ENCODE results near the gene CDK10.

Gene CDK10

GRCh38 chr16:89720551-89720812, 34.0 kb downstream of the CDK10 start:
- no peak for DNase-seq (ENCODE audit: insufficient read length, low spot score)
- TF ChIP-seq CTCF (IDR thresholded peaks at IDR 0.05; ENCODE audit: insufficient read depth, missing control alignments) = no peak
- FAIRE-seq = no peak

- no peak for DNase-seq (ENCODE audit: insufficient read length, low spot score)
- TF ChIP-seq CTCF (IDR thresholded peaks at IDR 0.05; ENCODE audit: insufficient read depth, missing control alignments) = no peak
- FAIRE-seq = no peak
These were observed 34.5 kb downstream of the CDK10 start, which contains the start of the genes VPS9D1 and ZNF276 for GRCh38 chr16:89720813-89721545. Gene VPS9D1, minus strand, starts transcription at chr16:89720898. Its CDS starts 37 bp downstream, at chr16:89720861. Gene ZNF276, plus strand, starts transcription at chr16:89721537. Its CDS starts 104 bp downstream, at chr16:89721641.

GRCh38 chr16:89721546-89722391, 35.3 kb downstream of the CDK10 start:
- no peak for DNase-seq (ENCODE audit: insufficient read length, low spot score)
- FAIRE-seq = no peak
- no peak for TF ChIP-seq CTCF (IDR thresholded peaks at IDR 0.05; ENCODE audit: insufficient read depth, missing control alignments)

GRCh38 chr16:89722392-89723278, 36.1 kb downstream of the CDK10 start:
- no peak for TF ChIP-seq CTCF (IDR thresholded peaks at IDR 0.05; ENCODE audit: insufficient read depth, missing control alignments)
- FAIRE-seq (no peak), DNase-seq (ENCODE audit: insufficient read length, low spot score) (no peak)

- DNase-seq (ENCODE audit: insufficient read length, low spot score) = no peak
- no peak for TF ChIP-seq CTCF (IDR thresholded peaks at IDR 0.05; ENCODE audit: insufficient read depth, missing control alignments)
- no peak for FAIRE-seq
These were observed 37.1 kb downstream of the CDK10 start for GRCh38 chr16:89723279-89724250.

Data from D721Med (cell line).